ENCODE measurements around the gene PHPT1. TPM values are rescaled to one million over a fixed set of nuclear protein-coding genes. Genes with fewer than 3 reads are reported as not detected.
"Not testable (repeated sequence)": the region's sequence is repeated elsewhere in the genome, so short reads cannot be mapped to it uniquely, and the experiment has no call there.

Gene PHPT1
- total RNA-seq (2021): 94.7 and 109 TPM in 2 replicates
- percentile 67 among the genes with signal in this experiment for Bru-seq, nascent RNA
- percentile 73 among the genes with signal in this experiment for BruChase-seq, experiment 1, labeled RNA remaining after a 2-hour chase
- percentile 81 among the genes with signal in this experiment for BruChase-seq, experiment 2, labeled RNA remaining after a 6-hour chase
- long read RNA-seq, transcript PHPT1-201 (3 exons, 890 nt): major isoform, 170 of 193 reads
- long read RNA-seq, partial matches to known transcripts: 5 of 193 reads
- long read RNA-seq, other reads (novel, unspliced or antisense): 13 of 193 reads

GRCh38 chr9:136849038-136849959, at the start of gene PHPT1:
TSS of gene PHPT1 (plus strand) at chr9:136849409. CDS start at chr9:136849431, 22 bp downstream.
- POLR2A ChIA-PET (ENCODE audit: low non-redundant PET): no interaction called here
- peak within 1 kb of the TSS; percentile 78 for H3K4me3 ChIP-seq (ENCODE audit: low read depth, low read length, poor library complexity, severe bottlenecking)
- no peaks in the 10 kb centered on the region for H3K36me3 ChIP-seq (ENCODE audit: insufficient read depth, low read length, poor library complexity, severe bottlenecking)
- peak within 1 kb of the TSS; percentile 82 for H3K27ac ChIP-seq (ENCODE audit: low read depth, low read length, poor library complexity, severe bottlenecking)
- no TSS peak for BruUV-seq (replicated peaks)
- H3K27me3 ChIP-seq (replicated peaks; ENCODE audit: insufficient read depth, low read depth, low read length, poor library complexity): no peaks in the 10 kb centered on the region
- H3K9me3 ChIP-seq (ENCODE audit: low read depth, low read length, poor library complexity, severe bottlenecking): no peaks in the 10 kb centered on the region
- TF ChIP-seq, protein P1, sequence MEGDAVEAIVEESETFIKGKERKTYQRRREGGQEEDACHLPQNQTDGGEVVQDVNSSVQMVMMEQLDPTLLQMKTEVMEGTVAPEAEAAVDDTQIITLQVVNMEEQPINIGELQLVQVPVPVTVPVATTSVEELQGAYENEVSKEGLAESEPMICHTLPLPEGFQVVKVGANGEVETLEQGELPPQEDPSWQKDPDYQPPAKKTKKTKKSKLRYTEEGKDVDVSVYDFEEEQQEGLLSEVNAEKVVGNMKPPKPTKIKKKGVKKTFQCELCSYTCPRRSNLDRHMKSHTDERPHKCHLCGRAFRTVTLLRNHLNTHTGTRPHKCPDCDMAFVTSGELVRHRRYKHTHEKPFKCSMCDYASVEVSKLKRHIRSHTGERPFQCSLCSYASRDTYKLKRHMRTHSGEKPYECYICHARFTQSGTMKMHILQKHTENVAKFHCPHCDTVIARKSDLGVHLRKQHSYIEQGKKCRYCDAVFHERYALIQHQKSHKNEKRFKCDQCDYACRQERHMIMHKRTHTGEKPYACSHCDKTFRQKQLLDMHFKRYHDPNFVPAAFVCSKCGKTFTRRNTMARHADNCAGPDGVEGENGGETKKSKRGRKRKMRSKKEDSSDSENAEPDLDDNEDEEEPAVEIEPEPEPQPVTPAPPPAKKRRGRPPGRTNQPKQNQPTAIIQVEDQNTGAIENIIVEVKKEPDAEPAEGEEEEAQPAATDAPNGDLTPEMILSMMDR (conservative IDR thresholded peaks at IDR 0.05; ENCODE audit: low read depth, low read length): no peak
- TF ChIP-seq EZH2 (IDR thresholded peaks at IDR 0.05; ENCODE audit: borderline replicate concordance, low read depth, low read length, poor library complexity, severe bottlenecking): no peak
- H3K4me1 ChIP-seq (ENCODE audit: insufficient read depth, low read length, poor library complexity, severe bottlenecking): peaks cover 9% of the 10 kb centered on the region
- peak; percentile 100 for DNase-seq (ENCODE audit: low spot score)
- CTCF ChIA-PET: interaction anchor here (0.6 kb wide), 1 partner anchor 188 kb away, joined by 4 read pairs; no protein-coding TSS in a partner anchor
- intact Hi-C loops (cut with micrococcal nuclease; ENCODE audit: unreplicated experiment): no loop called here

DNA sequence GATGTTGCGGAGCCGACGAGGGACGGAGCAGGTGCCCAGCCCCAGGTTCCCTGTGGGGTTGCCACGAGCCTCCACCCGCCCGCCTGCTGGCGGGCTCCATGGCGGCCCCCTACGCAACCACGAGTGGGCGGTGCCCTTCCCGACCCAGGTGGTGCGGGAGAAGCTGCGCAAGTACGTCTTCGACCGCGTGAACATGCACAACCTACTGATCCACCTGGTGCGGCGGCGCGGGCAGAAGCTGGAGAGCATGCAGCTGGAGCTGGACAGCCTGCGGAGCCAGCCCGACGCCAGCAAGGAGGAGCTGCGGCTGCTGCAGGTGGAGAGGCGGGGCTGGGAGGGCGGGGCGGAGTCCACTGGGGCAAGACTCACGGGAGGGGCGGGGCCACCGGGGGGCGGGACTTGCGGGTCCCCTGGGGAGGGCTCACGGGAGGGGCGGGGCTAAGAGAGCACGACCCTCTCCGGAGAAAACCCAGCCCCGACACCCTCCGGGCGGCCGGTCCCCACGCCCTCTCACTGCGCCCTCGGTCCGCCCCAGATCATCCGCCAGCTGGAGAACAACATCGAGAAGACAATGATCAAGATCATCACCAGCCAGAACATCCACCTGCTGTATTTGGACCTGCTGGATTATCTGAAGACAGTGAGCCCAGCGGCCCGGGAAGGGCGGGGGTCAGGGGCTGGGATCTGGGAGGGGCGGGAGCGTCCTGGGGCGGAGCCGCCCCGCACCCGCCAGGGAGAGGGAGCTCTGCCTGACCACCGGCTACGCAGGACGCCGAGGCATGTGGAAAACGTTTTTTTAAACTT, 49.2 kb upstream of the PHPT1 start:
- Histone ChIP-seq H3K4me3 (ENCODE audit: low read depth, low read length, poor library complexity, severe bottlenecking) (peak overlapping the region; percentile 55), H3K27me3 (replicated peaks; ENCODE audit: insufficient read depth, low read depth, low read length, poor library complexity) (no peaks in the 10 kb centered on the region), H3K27ac (ENCODE audit: low read depth, low read length, poor library complexity, severe bottlenecking) (no peak overlapping the region), H3K36me3 (ENCODE audit: insufficient read depth, low read length, poor library complexity, severe bottlenecking) (no peaks in the 10 kb centered on the region), H3K4me1 (ENCODE audit: insufficient read depth, low read length, poor library complexity, severe bottlenecking) (peaks cover 22% of the 10 kb centered on the region), H3K9me3 (ENCODE audit: low read depth, low read length, poor library complexity, severe bottlenecking) (no peaks in the 10 kb centered on the region)
- peak; percentile 86 for DNase-seq (ENCODE audit: low spot score)
- BruUV-seq (replicated peaks): no TSS peak
- POLR2A ChIA-PET (ENCODE audit: low non-redundant PET): no interaction called here
- intact Hi-C loops (cut with micrococcal nuclease; ENCODE audit: unreplicated experiment): loop anchor here (5.0 kb wide), 1 partner anchor 42 kb away; the partner anchor contains the start of gene AJM1
- TF ChIP-seq, protein P1 (conservative IDR thresholded peaks at IDR 0.05; ENCODE audit: low read depth, low read length): no peak
- TF ChIP-seq EZH2 (IDR thresholded peaks at IDR 0.05; ENCODE audit: borderline replicate concordance, low read depth, low read length, poor library complexity, severe bottlenecking): no peak
- CTCF ChIA-PET: interaction anchor here (0.6 to 0.7 kb wide), 2 partner anchors 441 to 514 kb away, joined by 5 to 13 read pairs; partner anchors contain the start of gene TUBB4B

DNA sequence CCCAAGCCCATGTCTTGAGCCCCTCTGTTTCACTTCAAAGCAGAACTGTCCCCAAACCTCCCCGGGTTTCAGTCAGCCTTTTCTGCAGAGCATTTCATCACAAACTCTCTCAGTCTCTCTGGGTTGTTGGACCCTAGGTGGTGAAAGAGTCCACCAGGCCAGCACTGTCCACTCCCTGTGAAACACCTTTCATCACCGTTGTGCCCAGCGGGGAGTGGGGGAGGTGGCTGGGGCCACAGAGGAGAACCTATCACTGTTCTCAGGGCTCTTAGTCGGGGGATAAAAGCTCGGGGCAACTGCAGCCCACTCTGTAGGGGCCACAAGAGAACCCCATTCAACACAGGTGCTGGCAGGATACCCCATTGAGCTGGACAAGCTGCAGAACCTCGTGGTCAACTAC, 46.9 kb upstream of the PHPT1 start:
- H3K36me3 ChIP-seq (ENCODE audit: insufficient read depth, low read length, poor library complexity, severe bottlenecking): no peaks in the 10 kb centered on the region
- intact Hi-C loops (cut with micrococcal nuclease; ENCODE audit: unreplicated experiment): loop anchor here (5.0 kb wide), 1 partner anchor 40 kb away; the partner anchor contains the start of gene AJM1
- no TSS peak for BruUV-seq (replicated peaks)
- no peak for DNase-seq (ENCODE audit: low spot score)
- peaks cover 31% of the 10 kb centered on the region for H3K4me1 ChIP-seq (ENCODE audit: insufficient read depth, low read length, poor library complexity, severe bottlenecking)
- POLR2A ChIA-PET (ENCODE audit: low non-redundant PET): no interaction called here
- TF ChIP-seq EZH2 (IDR thresholded peaks at IDR 0.05; ENCODE audit: borderline replicate concordance, low read depth, low read length, poor library complexity, severe bottlenecking): no peak
- TF ChIP-seq, protein P1 (conservative IDR thresholded peaks at IDR 0.05; ENCODE audit: low read depth, low read length): no peak
- H3K27ac ChIP-seq (ENCODE audit: low read depth, low read length, poor library complexity, severe bottlenecking): no peak overlapping the region
- no peaks in the 10 kb centered on the region for H3K27me3 ChIP-seq (replicated peaks; ENCODE audit: insufficient read depth, low read depth, low read length, poor library complexity)
- CTCF ChIA-PET: no interaction called here
- no peaks in the 10 kb centered on the region for H3K9me3 ChIP-seq (ENCODE audit: low read depth, low read length, poor library complexity, severe bottlenecking)
- no peak overlapping the region for H3K4me3 ChIP-seq (ENCODE audit: low read depth, low read length, poor library complexity, severe bottlenecking)

- H3K27me3 ChIP-seq (replicated peaks; ENCODE audit: insufficient read depth, low read depth, low read length, poor library complexity); H3K4me3 ChIP-seq (ENCODE audit: low read depth, low read length, poor library complexity, severe bottlenecking); H3K9me3 ChIP-seq (ENCODE audit: low read depth, low read length, poor library complexity, severe bottlenecking); CTCF ChIA-PET; BruUV-seq (replicated peaks); H3K27ac ChIP-seq (ENCODE audit: low read depth, low read length, poor library complexity, severe bottlenecking); POLR2A ChIA-PET (ENCODE audit: low non-redundant PET); H3K36me3 ChIP-seq (ENCODE audit: insufficient read depth, low read length, poor library complexity, severe bottlenecking); DNase-seq (ENCODE audit: low spot score): not testable (repeated sequence)
- intact Hi-C loops (cut with micrococcal nuclease; ENCODE audit: unreplicated experiment): loop anchor here (5.0 kb wide), 1 partner anchor 39 kb away; the partner anchor contains the start of gene AJM1
- peaks cover 31% of the 10 kb centered on the region for H3K4me1 ChIP-seq (ENCODE audit: insufficient read depth, low read length, poor library complexity, severe bottlenecking)
Measured at GRCh38 chr9:136803009-136803550, 46.1 kb upstream of the PHPT1 start.
